HFF-Myc (cell line): ENCODE data around the gene KCNQ1.

Source experiments
- DNase-seq: peaks from one replicate; pipeline ENCODE4 v3.0.0-alpha.2; 2011; ENCODE audit warnings: low read depth; ENCODE audit errors: extremely low read depth
- H3K4me3 ChIP-seq: replicated peaks from 2 replicates; pipeline ENCODE4 v1.5.1; 2011; ENCODE audit warnings: low read depth, mild to moderate bottlenecking, control low read depth, low read length
- CTCF ChIP-seq: IDR thresholded peaks from 2 replicates; pipeline ENCODE4 v1.5.1; 2012; ENCODE audit warnings: mild to moderate bottlenecking, low read depth, low read length, control low read depth; ENCODE audit errors: missing control alignments

KCNQ1 gene

DNA sequence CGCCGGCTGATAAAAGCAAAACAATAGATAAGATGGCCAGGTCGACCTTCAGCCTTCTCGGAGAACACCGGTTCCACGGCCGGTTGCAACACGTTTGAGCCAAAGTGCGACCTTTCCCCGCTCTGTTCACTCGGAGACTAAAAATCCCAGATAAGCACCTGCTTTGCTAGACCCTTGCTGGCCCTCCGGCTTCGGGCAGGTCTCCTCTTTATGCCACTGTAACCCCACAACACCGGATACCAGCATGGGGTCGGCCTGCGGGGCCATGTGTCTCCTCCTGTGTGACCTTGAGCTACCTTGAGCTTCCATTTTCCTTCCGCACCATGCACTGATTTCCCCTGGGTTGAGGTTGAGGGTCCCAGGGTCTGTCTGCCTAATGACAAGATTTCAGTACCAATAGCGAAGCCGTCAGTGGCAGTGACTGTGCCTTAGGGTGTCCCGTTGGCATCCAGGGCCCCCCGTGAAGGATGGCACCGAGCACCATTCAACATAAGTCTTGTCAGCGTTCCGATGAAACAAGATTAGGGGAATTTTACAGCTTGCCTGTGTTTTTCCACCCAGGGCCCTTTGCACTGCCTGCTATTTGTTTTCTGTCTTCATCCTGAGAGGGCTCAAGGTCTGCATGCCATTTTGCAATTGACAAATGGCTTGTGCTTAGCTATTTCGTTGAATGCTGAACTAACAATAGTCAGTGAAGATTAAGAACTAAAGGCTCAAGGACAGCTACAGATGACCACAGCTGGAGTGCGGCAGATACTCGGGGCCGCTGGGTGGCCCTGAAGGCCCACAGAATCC, 118.6 kb downstream of the KCNQ1 start:
- no peak for DNase-seq
- H3K4me3 ChIP-seq = no peak overlapping the region
- no peak for TF ChIP-seq CTCF

- DNase-seq = no peak
- TF ChIP-seq CTCF = no peak
- H3K4me3 ChIP-seq = no peak overlapping the region
These were observed 119.3 kb downstream of the KCNQ1 start for GRCh38 chr11:2564008-2564530.

DNA sequence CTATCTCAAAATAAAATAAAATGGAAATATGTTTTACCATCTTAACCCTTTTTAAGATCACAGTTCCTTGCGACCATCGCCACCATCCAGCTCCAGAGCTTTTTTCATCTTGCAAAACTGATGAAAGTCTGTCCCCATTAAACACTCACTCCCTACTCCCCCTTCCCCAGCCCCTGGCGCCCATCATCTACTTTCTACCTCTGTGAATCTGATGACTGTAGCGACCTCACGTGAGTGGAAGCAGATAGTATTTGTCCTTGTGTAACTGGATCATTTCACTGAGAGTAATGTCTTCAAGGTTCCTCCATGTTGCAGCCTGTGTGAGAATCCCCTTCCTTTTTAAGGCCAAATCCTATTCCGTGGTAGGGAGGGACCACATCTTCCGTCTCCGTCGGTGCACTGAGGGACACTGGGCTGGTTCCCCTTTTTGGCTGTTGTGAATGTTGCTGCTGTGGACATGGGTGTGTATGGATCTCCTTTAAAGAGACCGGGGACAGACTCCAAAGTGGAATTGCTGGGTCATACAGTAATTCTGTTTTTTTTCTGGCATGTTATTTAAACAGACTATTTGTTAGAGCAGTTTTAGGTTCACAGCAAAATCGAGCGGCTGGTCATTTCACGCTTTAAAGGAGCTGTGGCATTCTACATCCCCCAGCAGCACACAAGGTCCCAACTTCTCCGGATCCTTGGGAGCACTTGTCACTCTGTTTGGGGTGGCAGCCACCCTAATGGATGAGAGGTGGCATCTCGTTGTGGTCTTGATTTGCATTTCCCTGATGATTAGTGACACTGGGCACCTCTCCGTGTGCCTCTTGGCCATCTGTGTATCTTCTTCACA, 120.0 kb downstream of the KCNQ1 start:
- TF ChIP-seq CTCF = no peak
- no peak for DNase-seq
- H3K4me3 ChIP-seq = no peak overlapping the region

GRCh38 chr11:2565447-2566222, 120.8 kb downstream of the KCNQ1 start:
- DNase-seq = no peak
- TF ChIP-seq CTCF = no peak
- H3K4me3 ChIP-seq = no peak overlapping the region

GRCh38 chr11:2566223-2567025, 121.6 kb downstream of the KCNQ1 start:
- no peak for TF ChIP-seq CTCF
- no peak for DNase-seq
- H3K4me3 ChIP-seq = no peak overlapping the region
